ENCODE measurements around the gene PHF2.

PHF2 gene

DNA sequence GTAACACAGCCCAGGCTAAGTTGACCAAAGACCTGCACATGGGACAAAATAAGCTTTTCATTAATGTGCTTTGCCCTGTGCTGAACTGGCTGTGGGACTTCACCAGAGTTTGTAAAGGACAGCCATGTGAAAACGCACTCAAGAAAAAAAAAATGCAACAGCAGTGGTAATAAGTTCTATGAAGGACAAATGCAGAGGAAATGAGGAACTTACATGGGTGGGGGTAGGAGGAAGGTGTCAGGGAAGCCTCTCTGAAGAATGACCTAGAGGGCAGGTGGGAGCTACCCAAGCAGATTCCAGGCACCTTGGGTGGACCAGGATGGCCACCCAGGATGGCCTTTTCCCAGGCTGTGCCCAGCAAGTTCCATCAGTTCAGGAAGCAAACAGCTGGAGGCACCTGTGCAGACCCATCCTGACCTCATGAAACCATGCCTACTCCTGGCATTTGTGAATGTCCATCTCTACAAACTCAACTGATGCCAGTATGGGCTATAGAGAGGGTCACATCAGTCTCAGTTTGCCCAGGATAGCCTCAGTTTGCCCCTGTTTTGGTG, 6.7 kb upstream of the PHF2 start:
- DNase-seq = no peak

DNA sequence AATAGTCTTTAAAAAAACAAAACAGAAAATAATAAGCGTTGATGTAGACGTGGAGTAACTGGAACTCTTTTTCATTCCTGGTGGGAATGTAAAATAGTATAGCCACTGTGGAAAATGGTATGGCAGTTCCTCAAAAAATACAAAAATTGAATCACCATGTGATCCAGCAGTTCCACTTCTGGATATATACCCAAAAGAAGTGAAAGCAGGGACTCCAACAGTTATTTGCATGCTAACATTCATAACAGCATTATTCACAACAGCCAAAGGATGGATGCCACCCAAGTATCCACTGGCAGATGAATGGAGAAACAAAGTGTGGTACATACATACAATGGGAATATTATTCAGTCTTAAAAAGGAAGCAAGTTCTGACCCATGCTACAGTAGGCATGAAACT, 4.2 kb upstream of the PHF2 start:
- DNase-seq = no peak

DNA sequence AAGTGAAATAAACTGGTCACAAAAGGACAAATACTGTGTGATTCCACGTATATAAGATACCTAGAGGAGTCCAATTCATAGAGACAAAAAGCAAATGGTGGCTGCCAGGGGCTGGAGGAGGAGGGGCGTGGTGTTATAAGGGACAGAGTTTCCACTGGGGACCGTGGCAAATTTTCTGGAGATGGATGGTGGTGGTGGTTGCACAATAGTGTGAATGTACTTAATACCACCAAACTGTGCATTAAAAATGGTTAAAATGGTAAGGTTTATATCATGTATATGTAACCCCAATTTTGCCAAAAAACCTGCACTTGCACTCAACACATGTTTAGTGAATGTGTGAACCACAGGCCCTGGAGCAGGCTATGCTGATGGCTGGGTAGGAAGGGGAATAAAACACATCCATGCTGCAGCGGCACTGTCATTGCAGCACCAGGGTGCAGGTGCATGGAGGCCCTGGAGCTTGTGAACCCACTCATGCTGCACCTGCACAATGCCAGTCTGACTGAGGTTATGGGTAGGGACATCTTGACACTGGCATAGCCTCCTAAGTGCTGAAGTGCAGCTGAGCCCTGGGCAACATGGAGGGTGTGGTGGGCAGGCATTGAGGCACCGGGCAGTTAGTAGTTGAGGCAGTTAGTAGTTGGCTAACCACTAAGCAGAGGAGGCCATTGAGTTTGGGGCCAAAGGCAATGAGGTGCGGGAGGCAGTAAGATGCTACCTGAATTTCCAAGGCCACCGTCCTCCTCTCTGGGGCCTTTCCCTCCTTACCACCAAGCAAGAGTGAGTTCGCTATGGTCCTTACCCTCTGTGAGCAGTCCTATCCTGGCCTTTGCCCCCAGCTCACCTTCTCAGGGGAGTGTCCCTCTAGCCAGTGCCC, 3.5 kb upstream of the PHF2 start:
- DNase-seq = no peak

DNA sequence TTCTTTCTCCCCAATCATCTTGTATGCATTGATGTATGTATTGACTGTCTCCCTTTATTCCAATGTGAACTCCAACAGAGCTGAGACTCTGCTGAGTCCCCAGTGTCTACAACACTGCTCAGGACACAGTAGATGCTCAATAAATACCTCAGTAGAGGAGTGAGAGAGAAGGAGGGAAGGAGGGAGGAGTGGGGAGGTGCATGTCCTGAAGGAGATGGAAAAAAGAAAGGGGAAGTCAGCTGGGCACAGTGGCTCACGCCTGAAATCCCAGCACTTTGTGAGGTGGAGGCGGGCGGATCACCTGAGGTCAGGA, 2.9 kb upstream of the PHF2 start:
- DNase-seq = no peak

DNA sequence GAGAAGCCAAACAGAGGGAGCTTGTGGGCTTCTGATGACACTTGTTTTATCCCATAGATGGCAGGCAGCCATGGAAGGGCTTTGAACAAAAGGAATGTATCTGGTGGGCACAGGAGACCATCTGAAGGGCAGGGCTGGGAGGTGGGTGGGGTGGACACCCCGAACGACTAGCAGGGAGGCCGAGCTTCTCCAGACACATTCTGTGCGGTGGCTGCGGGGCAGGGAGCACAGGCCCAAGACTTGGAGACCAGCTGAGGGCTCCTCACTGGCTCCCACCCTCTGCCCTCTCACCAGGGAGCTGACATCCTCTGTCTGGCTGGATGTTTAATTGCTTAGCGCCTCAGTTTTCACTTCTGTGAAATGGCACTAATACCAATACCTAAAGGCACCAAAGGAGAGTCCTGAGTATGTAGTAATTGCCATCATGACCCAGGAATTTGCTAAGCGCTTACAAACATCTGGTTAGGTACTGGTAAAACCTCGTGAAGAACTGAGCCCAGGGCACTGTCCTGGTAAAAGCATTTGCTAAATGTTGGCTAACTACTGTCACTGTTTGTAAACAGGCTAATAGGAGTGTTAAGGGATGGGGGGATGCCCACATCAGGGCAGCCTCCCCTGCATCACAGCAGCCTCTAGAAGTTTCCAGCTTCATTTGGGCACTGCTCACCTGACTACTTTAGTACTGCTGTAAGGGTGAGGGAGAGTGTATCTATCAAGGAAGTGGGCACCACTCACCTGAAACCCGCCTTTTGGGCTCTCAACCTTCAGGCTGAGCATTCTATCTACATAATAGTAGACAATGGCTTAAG, 2.1 kb upstream of the PHF2 start:
- no peak for DNase-seq

DNA sequence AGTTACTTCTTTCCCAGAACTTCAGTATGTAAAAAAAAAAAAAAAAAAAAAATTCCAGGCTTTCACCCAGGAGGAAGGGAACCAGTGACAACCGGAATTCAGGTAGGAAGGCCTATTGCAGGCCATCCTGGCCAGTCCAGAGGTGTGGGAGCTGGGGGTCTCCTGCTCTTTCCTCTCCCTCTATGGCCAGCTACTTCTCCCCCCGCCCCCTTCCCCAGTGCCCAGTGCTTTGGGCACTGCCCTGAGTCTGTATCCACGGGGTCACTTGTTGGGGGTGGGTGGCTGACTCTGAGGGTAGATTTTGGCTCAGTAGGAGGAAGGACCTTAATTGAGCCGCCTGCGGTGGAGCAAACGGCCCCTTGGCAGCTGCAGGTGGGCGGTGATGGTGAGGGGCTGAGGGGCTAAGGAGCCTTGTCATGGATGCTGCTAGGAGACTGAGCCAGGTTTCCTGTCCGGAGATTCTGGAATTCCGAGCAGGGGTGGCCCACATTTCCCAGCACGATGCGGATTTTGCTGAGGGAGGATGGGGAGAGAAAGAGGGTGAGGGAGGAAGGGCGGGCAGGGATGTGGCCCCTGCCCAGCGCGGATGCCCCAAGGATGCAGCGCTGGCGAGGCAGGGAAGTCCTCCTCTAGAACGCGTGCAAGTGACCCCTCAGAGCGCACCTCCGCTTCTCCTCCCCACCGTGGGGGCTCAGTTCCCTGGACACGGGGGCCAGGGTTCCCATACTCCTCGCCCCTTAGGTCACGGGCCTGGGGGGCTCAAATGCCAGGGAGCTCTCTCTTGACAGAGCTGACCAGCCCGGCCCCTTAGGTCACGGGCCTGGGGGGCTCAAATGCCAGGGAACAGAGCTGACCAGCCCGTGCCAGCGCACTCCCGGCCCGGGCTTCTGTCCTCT, 1.2 kb upstream of the PHF2 start:
- no peak for DNase-seq

DNA sequence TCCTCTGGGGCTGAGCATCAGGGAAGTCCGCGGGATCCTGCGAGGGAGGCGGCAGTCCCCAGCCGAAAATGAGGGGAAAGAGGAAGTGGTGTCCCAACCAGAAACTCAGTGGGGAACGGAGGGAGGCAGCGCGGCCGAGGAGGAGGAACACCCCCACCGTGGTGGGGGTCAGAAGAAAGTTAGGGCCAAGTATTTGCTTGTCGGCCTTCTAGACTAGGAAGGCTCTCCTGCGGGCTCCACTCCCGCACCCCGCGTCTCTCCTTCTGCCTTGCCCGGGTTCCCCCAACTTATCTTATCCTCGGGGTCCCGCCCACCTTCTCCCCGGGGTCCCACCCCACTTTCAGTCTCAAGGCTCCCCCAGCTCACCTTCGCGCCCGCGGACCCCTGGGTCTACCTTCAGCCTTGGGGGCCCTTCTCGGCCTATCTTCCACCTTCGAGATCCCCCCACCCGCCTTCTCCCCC, 557 bp upstream of the PHF2 start:
- DNase-seq = no peak

DNA sequence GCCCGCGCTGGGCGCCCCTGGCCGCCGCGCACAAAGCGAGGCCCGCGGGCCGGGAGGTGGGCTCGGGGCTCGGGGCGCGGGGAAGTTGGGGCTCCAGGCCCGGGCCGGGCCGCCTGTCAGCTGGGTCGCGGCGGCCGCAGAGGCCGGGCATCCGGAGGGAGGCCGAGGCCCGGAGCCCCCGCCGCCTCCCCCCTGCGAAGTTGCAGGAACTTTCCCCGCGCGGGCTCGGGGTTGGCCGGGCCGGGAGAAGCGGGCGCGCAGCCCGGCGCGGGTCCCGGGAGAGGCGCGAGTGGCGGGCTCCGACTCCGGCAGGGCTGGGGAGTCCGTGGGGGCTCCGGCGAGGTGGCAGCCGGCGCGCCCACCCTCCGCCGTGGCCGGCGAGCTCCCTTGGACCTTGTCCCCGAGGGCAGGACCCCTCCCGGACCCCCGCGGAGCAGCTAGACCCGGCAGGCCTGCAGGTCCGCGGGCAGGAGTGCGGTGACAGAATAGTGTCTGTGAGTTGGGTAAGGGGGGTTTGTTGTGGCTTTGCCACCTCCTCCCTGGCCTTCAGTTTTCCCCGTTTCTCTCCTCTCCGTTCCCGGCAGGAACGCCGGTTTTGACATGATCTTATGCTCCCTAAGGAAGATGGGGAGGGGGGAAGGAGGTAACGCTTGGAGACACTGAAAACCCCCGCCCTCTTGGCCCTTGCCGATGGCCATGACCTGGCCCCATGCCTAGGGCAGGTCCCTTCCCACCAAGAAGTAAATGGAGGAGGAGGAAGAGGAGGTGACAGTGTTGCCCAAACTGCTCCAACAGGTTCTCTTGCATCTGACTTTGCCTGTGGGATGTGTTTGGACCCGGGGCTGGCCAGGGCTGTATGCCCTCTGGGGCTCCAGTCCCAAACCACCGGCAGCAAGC, 942 bp downstream of the PHF2 start:
- no peak for DNase-seq

DNA sequence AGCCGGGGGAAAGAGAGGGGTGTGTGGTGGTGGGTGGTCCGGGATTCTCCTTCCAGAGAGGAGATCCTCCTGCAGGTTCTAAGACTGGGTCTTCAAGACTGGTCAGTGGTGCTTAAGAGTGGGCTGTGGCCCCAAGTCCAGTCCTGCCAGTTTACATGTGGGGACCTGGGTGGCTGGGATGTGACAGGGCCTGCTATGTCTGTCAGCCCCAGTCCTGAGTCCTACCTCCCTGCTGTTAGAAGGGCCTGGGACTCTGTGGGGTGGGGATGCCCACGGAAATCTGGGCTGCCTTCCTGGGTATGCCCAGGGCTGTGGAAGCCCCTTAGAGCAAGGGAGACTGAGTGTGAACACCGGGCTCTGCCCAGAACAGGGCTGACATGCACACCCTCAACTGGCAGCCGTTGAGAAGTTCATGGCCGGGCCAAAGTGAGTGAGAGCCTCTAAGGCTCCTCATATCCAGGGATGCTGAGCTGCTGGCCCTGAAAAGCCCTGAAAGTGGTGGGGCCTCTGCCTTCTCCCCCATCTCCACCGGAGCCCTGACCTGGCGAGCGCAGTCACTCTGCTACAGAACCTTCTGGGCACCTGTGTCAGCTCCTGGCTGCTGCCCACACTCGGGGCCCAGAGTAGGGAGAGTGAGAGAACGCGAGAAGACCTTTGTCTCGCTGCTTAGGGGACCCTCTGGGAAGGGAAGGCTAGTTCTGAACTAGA, 1.7 kb downstream of the PHF2 start:
- DNase-seq = no peak

DNA sequence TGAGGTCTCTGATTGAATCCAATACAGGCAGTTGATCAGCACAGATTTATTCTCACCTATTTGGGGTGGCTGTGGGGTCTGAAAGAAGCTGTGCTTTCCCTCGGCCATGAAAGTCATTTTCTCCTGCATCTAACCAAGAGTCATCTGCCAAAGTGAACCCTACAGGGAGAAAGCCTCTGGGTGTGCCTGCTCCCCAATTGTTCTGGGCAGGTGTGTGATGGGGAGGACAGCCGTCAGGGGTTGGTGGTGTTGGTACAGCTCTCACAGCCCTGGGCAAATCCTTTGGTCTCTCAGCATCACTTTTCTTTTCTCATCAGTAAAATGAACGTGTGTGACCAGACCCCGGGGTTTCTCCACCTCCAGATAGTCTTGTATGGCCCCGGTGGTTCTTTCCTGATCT, 2.5 kb downstream of the PHF2 start:
- no peak for DNase-seq

DNA sequence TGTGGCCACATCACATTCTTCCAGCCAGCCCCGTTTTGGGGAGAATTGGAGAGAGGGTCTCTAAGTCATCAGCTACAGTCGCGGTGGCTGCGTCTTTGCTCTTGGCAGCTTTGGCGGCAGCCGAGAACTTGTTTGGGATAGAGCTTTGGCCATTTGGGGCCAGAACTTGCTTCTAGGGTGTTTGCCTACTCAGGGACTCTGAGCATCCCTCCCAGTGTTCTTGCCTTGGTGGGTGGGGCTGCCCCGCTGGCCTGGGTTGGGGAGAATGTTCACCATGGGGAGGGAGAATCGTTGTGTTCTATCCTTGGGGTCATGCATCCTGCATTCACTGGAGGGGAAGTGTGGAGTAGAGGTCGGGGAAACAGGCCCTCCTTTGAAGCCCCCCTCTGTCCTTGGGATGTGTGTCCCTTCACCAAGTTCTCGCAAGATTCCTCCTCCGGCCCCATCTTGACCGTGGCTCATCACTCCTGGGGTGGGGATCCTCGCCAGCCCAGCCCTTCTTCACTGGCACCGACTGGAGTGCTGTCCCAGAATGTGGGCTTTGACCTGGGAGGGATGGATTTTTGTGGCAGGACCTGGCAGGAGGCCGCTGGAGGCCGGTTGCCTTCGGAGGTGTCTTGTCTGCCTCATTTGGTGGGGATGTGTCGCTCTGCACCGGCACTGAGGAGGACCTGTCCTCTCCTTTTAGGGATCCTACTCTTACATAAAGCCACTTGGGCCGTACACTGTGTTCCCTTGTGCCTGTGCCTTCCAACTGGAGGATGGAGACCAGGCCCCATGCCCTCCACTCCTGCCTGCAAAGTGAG, 3.5 kb downstream of the PHF2 start:
- DNase-seq = no peak

DNA sequence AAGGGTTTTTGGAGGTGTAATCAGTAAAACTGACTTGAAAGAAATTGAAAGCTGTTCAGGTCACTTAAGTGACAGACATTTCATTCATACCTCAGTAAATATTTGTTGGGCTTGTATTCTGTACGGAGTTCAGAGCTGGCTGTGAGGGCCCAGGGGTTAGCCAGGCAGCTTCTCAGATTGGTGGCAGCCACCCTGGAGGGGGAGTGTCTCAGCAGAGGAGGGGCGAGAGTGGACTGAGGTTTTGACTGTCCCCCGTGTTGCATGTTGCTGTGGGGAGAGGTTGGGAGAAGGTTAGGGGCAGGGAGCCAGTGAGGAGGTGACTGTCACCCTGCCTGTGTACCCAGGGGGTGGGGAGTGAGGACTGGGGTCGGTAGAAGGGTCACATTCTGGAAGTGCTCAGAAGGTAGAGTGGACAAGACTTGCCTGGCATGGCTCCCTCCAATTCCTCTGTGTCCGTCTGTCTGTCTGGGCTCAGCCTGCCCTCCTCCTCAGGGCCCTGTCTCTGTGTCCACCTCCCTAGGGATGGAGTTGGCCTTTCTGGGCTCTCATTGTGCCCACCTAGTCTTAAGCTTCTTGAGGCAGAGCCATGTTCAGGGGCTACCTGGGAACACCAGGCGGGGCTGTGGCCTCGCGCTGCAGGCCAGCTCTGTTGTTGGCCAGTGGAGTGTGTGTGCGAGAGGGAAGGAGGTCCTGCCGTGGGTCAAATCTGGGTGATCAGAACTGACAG, 4.4 kb downstream of the PHF2 start:
- no peak for DNase-seq

DNA sequence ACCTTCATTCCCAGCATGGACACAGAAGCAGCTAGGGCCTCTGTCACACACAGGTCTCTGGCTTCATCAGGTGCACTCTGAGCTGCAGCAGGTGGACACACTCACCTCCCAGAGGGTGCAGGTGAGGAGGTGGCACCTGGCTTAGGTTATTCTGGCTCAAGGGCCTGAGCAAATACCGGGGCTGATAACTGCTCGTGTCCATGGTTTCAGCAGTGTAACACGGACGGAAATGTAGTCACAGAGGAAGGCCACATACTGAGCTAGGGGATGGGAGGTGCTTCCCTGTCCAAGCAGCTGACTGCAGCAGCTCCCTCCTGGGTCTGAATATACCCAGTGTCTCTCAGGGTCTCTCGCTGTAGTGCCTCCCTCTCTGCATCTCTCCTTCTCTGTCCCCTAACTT, 5.7 kb downstream of the PHF2 start:
- DNase-seq = no peak

DNA sequence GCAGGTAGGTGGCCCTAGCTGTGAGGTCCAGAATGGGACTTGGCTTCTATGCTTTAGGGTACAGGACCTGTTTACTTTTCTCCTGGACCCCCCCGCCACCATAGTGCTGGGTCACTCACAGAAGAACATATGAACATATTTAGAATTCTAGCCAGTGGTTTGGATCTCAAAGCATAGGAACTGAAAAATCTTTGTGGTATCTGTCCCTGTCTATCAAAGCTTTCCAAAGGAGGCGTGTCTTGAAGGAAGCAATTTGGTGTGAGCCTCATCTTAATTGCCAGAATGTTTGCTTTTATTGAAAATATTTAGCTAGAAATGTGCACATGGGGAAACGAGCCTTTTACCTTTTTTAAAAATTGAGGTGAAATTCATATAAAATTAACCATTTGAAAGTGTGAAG, 6.2 kb downstream of the PHF2 start:
- DNase-seq = no peak

DNA sequence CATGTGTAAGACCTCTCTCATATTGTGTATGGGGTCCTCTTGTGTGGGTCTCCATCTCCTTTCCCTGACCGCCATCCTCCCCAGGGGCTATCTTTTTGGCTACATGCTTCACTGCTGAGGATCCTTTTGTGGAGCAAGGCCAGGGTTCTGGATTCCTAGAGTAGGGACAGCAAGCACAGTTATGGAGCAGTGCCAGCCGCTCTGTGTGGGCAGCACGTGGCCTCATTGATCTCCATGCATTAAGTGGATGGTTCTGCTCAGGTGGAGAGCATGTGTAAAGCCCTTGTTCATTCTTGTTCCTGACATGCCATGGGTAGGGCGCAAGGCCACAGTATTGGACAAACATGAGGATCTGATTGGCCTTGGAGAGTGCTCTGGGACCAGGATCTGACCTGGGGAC, 8.9 kb downstream of the PHF2 start:
- DNase-seq = no peak

DNA sequence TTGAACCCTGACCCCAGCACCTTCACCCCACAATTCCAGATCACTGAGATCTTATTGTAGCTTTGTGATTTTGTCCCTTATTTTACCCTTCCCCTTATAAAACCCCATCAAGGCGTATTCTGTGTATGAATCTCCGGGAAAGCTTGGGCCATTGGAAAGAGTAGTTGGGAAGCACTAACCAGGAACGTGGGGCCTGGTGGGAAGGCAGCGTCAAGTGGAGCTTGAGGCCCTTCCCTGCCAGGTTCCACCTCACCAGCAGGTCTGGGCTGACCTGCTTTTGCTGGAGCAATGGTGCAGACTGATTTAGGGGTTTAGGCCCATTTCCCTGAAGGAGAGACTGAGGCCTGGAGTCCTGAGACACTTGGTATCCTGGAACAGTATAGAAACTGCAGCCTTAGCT, 9.3 kb downstream of the PHF2 start:
- DNase-seq = no peak

DNA sequence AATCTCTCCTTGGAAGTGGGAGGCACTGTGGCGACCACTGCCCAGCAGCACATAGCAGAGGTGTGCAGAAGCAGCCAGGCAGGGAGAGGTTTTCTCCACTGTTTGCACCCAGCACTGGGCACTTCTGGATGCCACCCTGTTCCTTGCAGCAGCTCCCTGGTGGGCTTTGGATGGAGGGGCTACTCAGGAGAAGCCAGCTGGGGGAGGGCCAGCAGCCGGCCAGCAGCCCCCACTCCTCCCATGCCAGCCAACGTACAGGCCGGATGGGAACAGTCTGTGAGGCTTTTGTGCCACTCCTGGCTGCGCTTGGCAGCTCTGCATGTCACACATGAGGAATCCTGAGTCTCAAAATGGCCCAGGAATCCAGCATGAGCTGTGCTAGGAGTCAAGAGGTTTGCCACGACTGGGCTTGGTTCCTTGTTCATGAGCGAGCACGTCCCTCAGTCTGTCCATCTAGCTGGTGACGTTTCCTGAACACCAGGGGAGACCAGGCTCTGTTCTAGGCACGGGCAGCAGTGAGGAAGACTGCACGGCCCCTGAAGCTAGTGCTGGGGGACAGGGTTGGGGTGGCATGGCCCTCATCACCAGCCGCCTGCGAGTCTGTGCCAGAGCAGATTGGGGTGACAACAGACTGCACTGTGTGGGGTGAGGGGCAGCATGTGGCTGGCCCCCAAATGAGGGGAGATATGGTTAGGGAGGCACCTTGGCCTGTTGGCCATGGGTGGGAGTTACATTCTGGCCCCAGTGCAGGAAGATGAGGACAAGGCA, 10.1 kb downstream of the PHF2 start:
- DNase-seq = no peak

DNA sequence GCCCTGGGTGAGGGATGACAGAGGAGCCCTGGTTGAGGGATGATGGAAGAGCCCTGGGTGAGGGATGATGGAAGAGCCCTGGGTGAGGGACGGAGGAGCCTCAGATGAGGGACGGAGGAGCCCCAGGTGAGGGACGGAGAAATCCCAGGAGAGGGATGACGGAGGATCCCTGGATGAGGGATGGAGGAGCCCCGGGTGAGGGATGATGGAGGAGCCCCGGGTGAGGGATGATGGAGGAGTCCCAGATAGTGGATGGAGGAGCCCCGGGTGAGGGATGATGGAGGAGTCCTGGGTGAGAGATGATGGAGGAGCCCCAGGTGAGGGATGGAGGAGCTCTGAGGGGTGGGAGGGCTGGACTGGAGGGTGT, 10.9 kb downstream of the PHF2 start:
- DNase-seq = no peak
